B cell (primary cell): ENCODE measurements around the gene RRP1.

Experiments
- EZH2 ChIP-seq: IDR thresholded peaks from 2 replicates; pipeline ENCODE4 v1.6.1; 2012; ENCODE audit warnings: borderline replicate concordance, low read depth, mild to moderate bottlenecking, moderate library complexity, low read length; ENCODE audit not compliant: insufficient read depth, poor library complexity, severe bottlenecking
- TF ChIP-seq, protein P1 (sequence below): fragments of 200-600 bp; IDR thresholded peaks from one replicate; pipeline ENCODE4 v1.8.0; 2022; ENCODE audit warnings: antibody characterized with exemption, mild to moderate bottlenecking

DNA sequence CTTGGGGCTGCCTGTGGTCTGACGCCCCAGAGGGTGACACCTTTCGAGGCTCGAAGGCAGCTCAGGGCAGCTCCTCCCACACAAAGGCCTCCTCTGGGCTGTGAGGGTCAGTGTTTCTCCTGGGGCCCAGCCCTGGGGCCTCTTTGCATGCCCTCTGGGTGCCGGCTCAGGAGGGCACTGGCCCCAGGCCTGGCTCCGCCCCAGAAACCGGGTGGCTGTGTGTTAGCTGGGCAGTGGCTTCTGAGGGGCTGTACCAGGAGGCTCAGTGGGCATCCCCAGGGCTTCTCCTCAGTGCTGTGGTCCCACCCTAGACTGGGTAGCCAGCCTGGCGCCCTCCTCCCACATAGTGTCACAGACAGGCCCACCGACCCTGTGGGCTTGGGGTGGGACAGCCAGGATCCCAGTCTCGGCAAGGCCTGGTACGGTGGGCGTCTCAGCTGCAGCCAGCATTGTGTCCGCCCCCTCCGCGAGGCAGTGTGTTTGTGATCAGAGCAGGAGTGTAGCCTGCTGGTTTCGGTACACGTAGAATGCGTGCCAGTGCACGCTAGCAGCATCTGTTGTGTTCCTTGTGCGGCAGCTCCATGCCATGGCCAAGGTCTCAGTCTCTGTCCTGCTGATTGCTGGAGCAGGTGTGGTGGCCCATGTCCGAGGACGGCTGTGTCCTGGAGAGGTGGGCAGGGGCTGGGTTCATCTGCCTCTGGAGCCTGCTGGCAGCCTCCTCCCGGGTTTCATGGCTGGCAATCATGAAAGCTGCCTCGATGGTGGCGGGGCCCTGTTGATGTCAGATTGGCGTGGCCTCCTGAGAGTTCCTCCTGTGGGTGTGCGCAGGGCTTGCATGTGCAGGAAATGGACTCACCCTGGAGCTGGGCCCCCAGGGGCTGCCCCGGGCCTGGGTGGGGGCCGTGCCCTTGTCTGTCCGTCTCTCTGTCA, 28.0 kb downstream of the RRP1 start:
- TF ChIP-seq, protein P1, sequence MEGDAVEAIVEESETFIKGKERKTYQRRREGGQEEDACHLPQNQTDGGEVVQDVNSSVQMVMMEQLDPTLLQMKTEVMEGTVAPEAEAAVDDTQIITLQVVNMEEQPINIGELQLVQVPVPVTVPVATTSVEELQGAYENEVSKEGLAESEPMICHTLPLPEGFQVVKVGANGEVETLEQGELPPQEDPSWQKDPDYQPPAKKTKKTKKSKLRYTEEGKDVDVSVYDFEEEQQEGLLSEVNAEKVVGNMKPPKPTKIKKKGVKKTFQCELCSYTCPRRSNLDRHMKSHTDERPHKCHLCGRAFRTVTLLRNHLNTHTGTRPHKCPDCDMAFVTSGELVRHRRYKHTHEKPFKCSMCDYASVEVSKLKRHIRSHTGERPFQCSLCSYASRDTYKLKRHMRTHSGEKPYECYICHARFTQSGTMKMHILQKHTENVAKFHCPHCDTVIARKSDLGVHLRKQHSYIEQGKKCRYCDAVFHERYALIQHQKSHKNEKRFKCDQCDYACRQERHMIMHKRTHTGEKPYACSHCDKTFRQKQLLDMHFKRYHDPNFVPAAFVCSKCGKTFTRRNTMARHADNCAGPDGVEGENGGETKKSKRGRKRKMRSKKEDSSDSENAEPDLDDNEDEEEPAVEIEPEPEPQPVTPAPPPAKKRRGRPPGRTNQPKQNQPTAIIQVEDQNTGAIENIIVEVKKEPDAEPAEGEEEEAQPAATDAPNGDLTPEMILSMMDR, result no peak
- no peak for TF ChIP-seq EZH2
